HepG2 (cell line): ENCODE measurements around the gene TMEM204. TPM values are rescaled to one million over a fixed set of nuclear protein-coding genes. Genes with fewer than 3 reads are reported as not detected.
A peak's percentile ranks its signal among the peaks of the same experiment; 100 is the strongest.

ENCODE experiments used
- ATF2 ChIP-seq: sonication (generic); formaldehyde crosslinking; IDR thresholded peaks from 2 replicates; pipeline ENCODE4 v1.4.0; 2020; ENCODE audit warnings: missing genetic modification reagents
- HNRNPUL1 ChIP-seq: fragments of 200-400 bp; formaldehyde crosslinking; IDR thresholded peaks from 2 replicates; pipeline ENCODE4 v1.6.1; 2017; ENCODE audit warnings: low read depth, mild to moderate bottlenecking, low read length, moderate library complexity
- KDM4B ChIP-seq: sonication (generic); formaldehyde crosslinking; IDR thresholded peaks from 2 replicates; pipeline ENCODE4 v1.4.0; 2020; ENCODE audit warnings: missing genetic modification reagents
- PBX2 ChIP-seq: IDR thresholded peaks from 2 replicates; pipeline ENCODE4 v1.6.1; 2016; ENCODE audit warnings: control low read depth
- SP2 ChIP-seq: sonication (generic); formaldehyde crosslinking; IDR thresholded peaks from 2 replicates; pipeline ENCODE4 v1.5.1; 2020; ENCODE audit warnings: mild to moderate bottlenecking, missing genetic modification reagents
- TCF7L2 ChIP-seq: IDR thresholded peaks from 2 replicates; pipeline ENCODE4 v1.6.1; 2011; ENCODE audit warnings: mild to moderate bottlenecking, low read depth, low read length, moderate library complexity
- YEATS2 ChIP-seq: sonication (generic); formaldehyde crosslinking; IDR thresholded peaks from 2 replicates; pipeline ENCODE4 v1.4.0; 2020; ENCODE audit warnings: missing genetic modification reagents, borderline replicate concordance
- YEATS4 ChIP-seq: sonication (generic); formaldehyde crosslinking; IDR thresholded peaks from 2 replicates; pipeline ENCODE4 v1.4.0; 2020; ENCODE audit warnings: missing genetic modification reagents, borderline replicate concordance
- YY1 ChIP-seq: IDR thresholded peaks from 2 replicates; pipeline ENCODE4 v1.6.1; 2011; ENCODE audit warnings: low read length, low read depth, moderate library complexity, mild to moderate bottlenecking; ENCODE audit not compliant: insufficient read depth, insufficient replicate concordance
- ZC3H4 ChIP-seq: sonication (generic); formaldehyde crosslinking; IDR thresholded peaks from 2 replicates; pipeline ENCODE4 v1.4.0; 2020; ENCODE audit warnings: missing genetic modification reagents, borderline replicate concordance
- ZNF431 ChIP-seq: sonication (generic); formaldehyde crosslinking; IDR thresholded peaks from 2 replicates; pipeline ENCODE4 v1.9.0; 2022; ENCODE audit warnings: missing genetic modification reagents, low read depth, mild to moderate bottlenecking, borderline replicate concordance
- ZNF784 ChIP-seq: sonication (generic); formaldehyde crosslinking; IDR thresholded peaks from 2 replicates; pipeline ENCODE4 v1.5.1; 2020; ENCODE audit warnings: missing genetic modification reagents, mild to moderate bottlenecking, borderline replicate concordance
- ZNF792 ChIP-seq: IDR thresholded peaks from 2 replicates; pipeline ENCODE4 v1.6.1; 2016
- ZSCAN21 ChIP-seq: sonication (generic); formaldehyde crosslinking; IDR thresholded peaks from 2 replicates; pipeline ENCODE4 v1.8.0; 2022; ENCODE audit warnings: mild to moderate bottlenecking, missing genetic modification reagents, moderate library complexity, borderline replicate concordance
- polyA plus RNA-seq, 8 experiments: library from polyadenylated mRNA; depleted of rRNA in 3 of 8; stranded (reverse) in 7 of 8; unstranded in 1 of 8; fragments of >200 nt; fragmentation: Illumina TruSeq in 4 of 8; extraction: Trizol in 4 of 8; gene quantifications; 2 replicates each; pipeline versions ENCODE4 v1.2.1 to v1.2.3, GENCODE V29; 2011 to 2016; ENCODE audit warnings: low read depth in 4 of 8, missing spikeins in 1 of 8, mixed read lengths in 1 of 8; ENCODE audit not compliant: insufficient read depth in 1 of 8
- total RNA-seq, 5 experiments: library from RNA; depleted of rRNA; stranded (reverse); fragments of >200 nt; fragmentation: Illumina TruSeq; extraction: Trizol; gene quantifications; 2 replicates each; pipeline ENCODE4 v1.2.3, GENCODE V29; 2016; ENCODE audit warnings: low read depth in 1 of 5
- TF ChIP-seq, protein P1 (sequence below): sonication (generic); formaldehyde crosslinking; IDR thresholded peaks from one replicate; pipeline ENCODE4 v1.5.1; 2020; ENCODE audit warnings: mild to moderate bottlenecking, missing genetic modification reagents; ENCODE audit errors: not compliant biosample characterization
- TF ChIP-seq, protein P2 (sequence below): sonication (generic); formaldehyde crosslinking; IDR thresholded peaks from 2 replicates; pipeline ENCODE4 v1.4.0; 2020; ENCODE audit warnings: missing genetic modification reagents, low read depth, mild to moderate bottlenecking, borderline replicate concordance

TMEM204 gene
- total and polyA plus RNA-seq, 2 of the 13 experiments (the other 11 are each of a cell fraction or from before 2014, with no cell fraction given), result not detected

- TF ChIP-seq, protein P1, sequence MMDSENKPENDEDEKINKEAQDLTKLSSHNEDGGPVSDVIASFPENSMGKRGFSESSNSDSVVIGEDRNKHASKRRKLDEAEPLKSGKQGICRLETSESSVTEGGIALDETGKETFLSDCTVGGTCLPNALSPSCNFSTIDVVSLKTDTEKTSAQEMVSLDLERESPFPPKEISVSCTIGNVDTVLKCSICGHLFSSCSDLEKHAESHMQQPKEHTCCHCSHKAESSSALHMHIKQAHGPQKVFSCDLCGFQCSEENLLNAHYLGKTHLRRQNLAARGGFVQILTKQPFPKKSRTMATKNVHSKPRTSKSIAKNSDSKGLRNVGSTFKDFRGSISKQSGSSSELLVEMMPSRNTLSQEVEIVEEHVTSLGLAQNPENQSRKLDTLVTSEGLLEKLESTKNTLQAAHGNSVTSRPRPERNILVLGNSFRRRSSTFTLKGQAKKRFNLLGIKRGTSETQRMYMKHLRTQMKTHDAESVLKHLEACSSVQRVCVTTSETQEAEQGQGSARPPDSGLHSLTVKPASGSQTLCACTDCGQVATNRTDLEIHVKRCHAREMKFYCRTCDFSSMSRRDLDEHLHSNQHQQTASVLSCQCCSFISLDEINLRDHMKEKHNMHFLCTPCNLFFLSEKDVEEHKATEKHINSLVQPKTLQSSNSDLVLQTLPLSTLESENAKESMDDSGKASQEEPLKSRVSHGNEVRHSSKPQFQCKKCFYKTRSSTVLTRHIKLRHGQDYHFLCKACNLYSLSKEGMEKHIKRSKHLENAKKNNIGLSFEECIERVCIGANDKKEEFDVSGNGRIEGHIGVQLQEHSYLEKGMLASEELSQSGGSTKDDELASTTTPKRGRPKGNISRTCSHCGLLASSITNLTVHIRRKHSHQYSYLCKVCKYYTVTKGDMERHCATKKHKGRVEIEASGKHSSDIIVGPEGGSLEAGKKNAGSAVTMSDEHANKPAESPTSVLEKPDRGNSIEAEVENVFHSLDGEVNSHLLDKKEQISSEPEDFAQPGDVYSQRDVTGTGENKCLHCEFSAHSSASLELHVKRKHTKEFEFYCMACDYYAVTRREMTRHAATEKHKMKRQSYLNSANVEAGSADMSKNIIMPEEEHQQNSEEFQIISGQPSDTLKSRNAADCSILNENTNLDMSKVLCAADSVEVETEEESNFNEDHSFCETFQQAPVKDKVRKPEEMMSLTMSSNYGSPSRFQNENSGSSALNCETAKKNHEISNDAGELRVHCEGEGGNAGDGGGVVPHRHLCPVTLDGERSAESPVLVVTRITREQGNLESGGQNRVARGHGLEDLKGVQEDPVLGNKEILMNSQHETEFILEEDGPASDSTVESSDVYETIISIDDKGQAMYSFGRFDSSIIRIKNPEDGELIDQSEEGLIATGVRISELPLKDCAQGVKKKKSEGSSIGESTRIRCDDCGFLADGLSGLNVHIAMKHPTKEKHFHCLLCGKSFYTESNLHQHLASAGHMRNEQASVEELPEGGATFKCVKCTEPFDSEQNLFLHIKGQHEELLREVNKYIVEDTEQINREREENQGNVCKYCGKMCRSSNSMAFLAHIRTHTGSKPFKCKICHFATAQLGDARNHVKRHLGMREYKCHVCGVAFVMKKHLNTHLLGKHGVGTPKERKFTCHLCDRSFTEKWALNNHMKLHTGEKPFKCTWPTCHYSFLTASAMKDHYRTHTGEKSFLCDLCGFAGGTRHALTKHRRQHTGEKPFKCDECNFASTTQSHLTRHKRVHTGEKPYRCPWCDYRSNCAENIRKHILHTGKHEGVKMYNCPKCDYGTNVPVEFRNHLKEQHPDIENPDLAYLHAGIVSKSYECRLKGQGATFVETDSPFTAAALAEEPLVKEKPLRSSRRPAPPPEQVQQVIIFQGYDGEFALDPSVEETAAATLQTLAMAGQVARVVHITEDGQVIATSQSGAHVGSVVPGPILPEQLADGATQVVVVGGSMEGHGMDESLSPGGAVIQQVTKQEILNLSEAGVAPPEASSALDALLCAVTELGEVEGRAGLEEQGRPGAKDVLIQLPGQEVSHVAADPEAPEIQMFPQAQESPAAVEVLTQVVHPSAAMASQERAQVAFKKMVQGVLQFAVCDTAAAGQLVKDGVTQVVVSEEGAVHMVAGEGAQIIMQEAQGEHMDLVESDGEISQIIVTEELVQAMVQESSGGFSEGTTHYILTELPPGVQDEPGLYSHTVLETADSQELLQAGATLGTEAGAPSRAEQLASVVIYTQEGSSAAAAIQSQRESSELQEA, result no peak
- TF ChIP-seq PBX2 (CRISPR knock-in tag) (no peak), YY1 (peak; percentile 56), ZNF431 (CRISPR knock-in tag) (no peak), ZSCAN21 (CRISPR knock-in tag) (peak; percentile 61; the same call in 1 of the 2 replicates), YEATS4 (CRISPR knock-in tag) (peak; percentile 86), KDM4B (CRISPR knock-in tag) (no peak), SP2 (CRISPR knock-in tag) (peak; percentile 37; the same call in 1 of the 2 replicates), TCF7L2 (no peak), ATF2 (CRISPR knock-in tag) (peak; percentile 37; the same call in 1 of the 2 replicates), ZNF792 (CRISPR knock-in tag) (peak; percentile 74; the same call in 1 of the 2 replicates), ZNF784 (CRISPR knock-in tag) (no peak), YEATS2 (CRISPR knock-in tag) (peak; percentile 91), HNRNPUL1 (no peak), ZC3H4 (no peak)
- TF ChIP-seq, protein P2, sequence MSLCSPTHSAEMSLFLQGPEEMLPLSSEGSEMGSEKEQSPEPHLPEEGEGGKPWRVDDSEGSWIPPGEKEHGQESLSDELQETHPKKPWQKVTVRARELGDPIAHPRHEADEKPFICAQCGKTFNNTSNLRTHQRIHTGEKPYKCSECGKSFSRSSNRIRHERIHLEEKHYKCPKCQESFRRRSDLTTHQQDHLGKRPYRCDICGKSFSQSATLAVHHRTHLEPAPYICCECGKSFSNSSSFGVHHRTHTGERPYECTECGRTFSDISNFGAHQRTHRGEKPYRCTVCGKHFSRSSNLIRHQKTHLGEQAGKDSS (CRISPR knock-in tag), result no peak
Measured at GRCh38 chr16:1492923-1493745, 40.3 kb upstream of the TMEM204 start, which contains the start of gene TELO2 (continued).
